Body of pancreas (tissue), 4 donors: ENCODE measurements around the gene KDM1B.

ENCODE experiments used
- CTCF ChIP-seq, 7 experiments: fragments of 450-650 bp in 4 of 7; fragments of 200-600 bp in 3 of 7; sonication (generic) in 3 of 7; IDR thresholded peaks; one replicate each; pipeline ENCODE4 v1.5.1; 2016 to 2019; ENCODE audit warnings: antibody characterized with exemption in 7 of 7
- POLR2A ChIP-seq, 3 donors: fragments of 450-650 bp; IDR thresholded peaks; one replicate each; pipeline ENCODE4 v1.6.1; 2016; ENCODE audit warnings: antibody characterized with exemption in 3 of 3, mild to moderate bottlenecking in 2 of 3

- no peak for TF ChIP-seq CTCF (IDR thresholded peaks at IDR 0.05)
- no peak for TF ChIP-seq POLR2A (IDR thresholded peaks at IDR 0.05)
These were observed 23.9 kb downstream of the KDM1B start for GRCh38 chr6:18178960-18179615.
